Esophagus mucosa (tissue), 1 donor: ENCODE data around the gene UNC13B. TPM values are rescaled to one million over a fixed set of nuclear protein-coding genes. Genes with fewer than 3 reads are reported as not detected.

ENCODE experiments used
- ATAC-seq: fragments of 200-7000 bp; cut with Tn5 transposase; one replicate; pipeline ENCODE4 v1.9.1; 2020
- total RNA-seq: library from RNA; stranded (reverse); gene quantifications from one replicate; pipeline ENCODE4 v1.2.4, GENCODE V29; 2023
- donor health status: DM: yes; HTN: yes; CAD: no.

The UNC13B gene
- total RNA-seq, 1 donor from 2014 or later, result 31.0 TPM

DNA sequence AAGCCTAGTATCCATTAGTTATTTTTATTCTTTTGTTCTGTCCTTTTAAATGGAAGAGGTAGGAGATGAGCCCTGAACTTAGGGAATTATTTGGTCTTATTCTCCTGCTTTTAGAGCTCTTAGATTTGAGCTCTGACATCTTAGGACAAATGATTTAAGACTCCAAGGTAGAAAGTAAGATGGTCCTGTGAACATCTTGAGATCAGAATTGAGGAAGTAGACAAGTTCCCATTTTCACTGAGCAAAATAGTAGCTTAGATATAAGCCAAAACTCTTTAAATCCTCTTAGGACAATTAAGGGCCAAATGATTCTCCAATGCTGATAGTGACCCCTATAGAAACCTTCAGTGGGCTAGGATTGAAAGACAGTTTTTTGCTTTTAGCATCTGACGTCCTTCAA, 275.1 kb downstream of the UNC13B start:
- ATAC-seq, result no peak

DNA sequence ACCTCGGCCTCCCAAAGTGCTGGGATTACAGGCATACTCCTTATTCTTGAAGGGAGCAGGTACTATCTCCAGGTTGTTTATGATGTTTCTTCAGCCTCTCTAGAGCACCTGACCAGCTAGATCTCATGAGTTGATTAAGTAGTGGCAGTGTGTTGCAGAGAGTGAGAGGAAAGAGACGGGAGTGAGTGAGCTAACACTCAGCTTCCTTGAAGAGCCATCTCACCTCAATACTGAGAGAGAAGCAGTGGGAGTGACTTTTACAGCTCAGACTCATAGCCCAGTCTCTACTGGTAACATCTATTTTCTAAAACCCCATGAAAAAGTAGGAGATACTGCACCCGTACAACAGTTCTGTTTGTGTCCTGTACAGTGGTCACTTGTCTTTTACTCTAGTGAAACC, 284.2 kb downstream of the UNC13B start:
- no peak for ATAC-seq

DNA sequence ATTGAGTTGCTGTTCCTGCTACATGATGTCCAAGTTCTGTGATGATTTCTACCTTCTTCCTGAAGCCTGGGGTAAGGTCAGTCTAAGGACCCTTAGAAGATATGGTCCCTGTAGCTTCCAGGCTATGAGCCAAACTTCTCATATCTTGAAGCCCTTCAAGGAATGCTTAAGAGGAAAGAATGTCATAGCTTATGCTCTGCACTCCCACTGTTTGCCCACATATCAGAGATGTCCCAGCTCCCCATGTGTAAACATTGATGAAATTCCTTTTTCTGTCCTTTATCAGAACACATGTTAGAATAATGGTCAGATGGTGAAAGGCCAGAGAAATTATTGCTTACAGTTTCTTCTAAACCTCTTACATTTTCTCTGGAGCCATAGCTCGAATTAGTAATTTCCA, 286.7 kb downstream of the UNC13B start:
- ATAC-seq, result no peak

DNA sequence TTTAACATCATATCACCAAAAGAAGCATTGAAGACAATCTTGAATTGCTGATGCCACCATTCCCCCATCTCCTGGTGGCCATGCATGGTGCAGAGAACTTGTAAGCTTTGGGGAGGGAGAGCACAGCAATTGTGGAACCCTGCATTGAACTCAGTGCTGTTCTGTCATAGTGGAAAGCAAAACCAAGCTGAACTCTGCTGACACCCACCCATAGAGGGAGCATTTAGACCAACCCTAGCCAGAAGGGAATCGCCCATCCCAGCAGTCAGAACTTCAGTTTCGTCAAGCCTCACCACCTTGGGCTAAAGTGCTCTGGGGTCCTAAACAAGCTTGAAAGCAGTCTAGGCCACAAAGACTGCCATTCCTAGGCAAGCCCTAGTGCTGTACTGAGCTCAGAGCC, 290.7 kb downstream of the UNC13B start:
- ATAC-seq, result no peak

DNA sequence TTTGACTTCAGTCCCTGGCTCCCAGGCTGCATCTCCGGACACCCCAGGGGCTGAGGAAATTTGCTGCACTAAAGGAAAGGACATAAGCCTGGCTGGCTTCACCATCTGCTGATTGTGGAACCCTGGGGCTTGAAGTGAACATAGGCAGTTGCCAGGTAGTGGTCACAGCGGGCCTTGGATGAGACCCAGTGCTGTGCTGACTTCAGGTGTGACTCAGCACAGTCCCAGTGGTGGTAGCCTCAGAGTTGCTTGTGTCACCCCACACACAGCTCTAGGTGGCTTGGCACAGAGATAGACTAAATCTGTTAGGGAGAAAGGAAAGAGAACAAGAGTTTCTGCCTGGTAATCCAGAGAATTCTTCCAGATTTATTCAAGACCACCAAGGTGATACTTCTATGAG, 292.0 kb downstream of the UNC13B start:
- ATAC-seq, result no peak

Other genes starting within 250 kb of the UNC13B start
- gene PHF24, start 203.7 kb upstream of the UNC13B start, total RNA-seq, result 0.48 TPM
- 3.4 TPM for gene DNAJB5, start 172.3 kb upstream of the UNC13B start, total RNA-seq
- 158 TPM for gene VCP, start 89.4 kb upstream of the UNC13B start, total RNA-seq
- gene FANCG, start 82.1 kb upstream of the UNC13B start, total RNA-seq, result 22.0 TPM
- gene PIGO, start 65.4 kb upstream of the UNC13B start, total RNA-seq, result 22.8 TPM
- 126 TPM for gene STOML2, start 58.9 kb upstream of the UNC13B start, total RNA-seq
- 22.7 TPM for gene ATOSB, start 46.1 kb upstream of the UNC13B start, total RNA-seq